GM23338 (cell line): Measurements from ENCODE around the gene ALPL. TPM values are rescaled to one million over a fixed set of nuclear protein-coding genes. Genes with fewer than 3 reads are reported as not detected.
A peak's percentile ranks its signal among the peaks of the same experiment; 100 is the strongest.

Experiments
- ATAC-seq: fragments of 200-7000 bp; cut with Tn5 transposase; 3 replicates; pipeline ENCODE4 v1.9.1; 2020
- DNase-seq: peaks from one replicate; pipeline ENCODE4 v3.0.0-alpha.2; 2015; ENCODE audit warnings: low spot score
- H2AFZ ChIP-seq: fragments of 200-600 bp; sonication (generic); 2 replicates; pipeline ENCODE4 v1.8.0; 2016; ENCODE audit warnings: antibody characterized with exemption, mild to moderate bottlenecking, moderate library complexity
- H3F3A ChIP-seq: fragments of 200-600 bp; sonication (generic); replicated peaks from 2 replicates; pipeline ENCODE4 v1.8.0; 2017; ENCODE audit warnings: antibody characterized with exemption, mixed run types, low read depth
- H3K27ac ChIP-seq: fragments of 200-600 bp; sonication (generic); 2 replicates; pipeline ENCODE4 v1.6.1; 2016; ENCODE audit warnings: low read depth
- H3K27me3 ChIP-seq: fragments of 200-600 bp; sonication (generic); 2 replicates; pipeline ENCODE4 v1.8.0; 2016; ENCODE audit warnings: mild to moderate bottlenecking, mixed run types, moderate library complexity; ENCODE audit not compliant: insufficient read depth
- H3K36me3 ChIP-seq: fragments of 200-600 bp; sonication (generic); 2 replicates; pipeline ENCODE4 v1.8.0; 2016; ENCODE audit warnings: mild to moderate bottlenecking; ENCODE audit not compliant: insufficient read depth
- H3K4me1 ChIP-seq: fragments of 200-600 bp; sonication (generic); 2 replicates; pipeline ENCODE4 v1.8.0; 2016; ENCODE audit warnings: mild to moderate bottlenecking, moderate library complexity; ENCODE audit not compliant: insufficient read depth
- H3K4me2 ChIP-seq: fragments of 200-600 bp; sonication (generic); 2 replicates; pipeline ENCODE4 v1.7.1; 2017; ENCODE audit warnings: mixed run types
- H3K4me3 ChIP-seq: fragments of 200-600 bp; sonication (generic); 2 replicates; pipeline ENCODE4 v1.6.1; 2016; ENCODE audit warnings: mixed run types
- H3K79me2 ChIP-seq: fragments of 200-600 bp; sonication (generic); replicated peaks from 2 replicates; pipeline ENCODE4 v1.8.0; 2017; ENCODE audit warnings: mild to moderate bottlenecking; ENCODE audit not compliant: insufficient read depth
- H3K9me2 ChIP-seq: fragments of 200-600 bp; sonication (generic); 2 replicates; pipeline ENCODE4 v1.8.0; 2017; ENCODE audit not compliant: insufficient read depth
- H4K20me1 ChIP-seq: fragments of 200-600 bp; sonication (generic); replicated peaks from 2 replicates; pipeline ENCODE4 v1.8.0; 2017; ENCODE audit warnings: mild to moderate bottlenecking; ENCODE audit not compliant: insufficient read depth
- H3K27ac Mint-ChIP-seq: 2 replicates; pipeline ENCODE4 v1.8.0; 2020; ENCODE audit warnings: inconsistent platforms, mild to moderate bottlenecking, moderate library complexity, mixed read lengths
- H3K27me3 Mint-ChIP-seq: 3 replicates; pipeline ENCODE4 v1.8.0; 2022; ENCODE audit warnings: low read depth, mild to moderate bottlenecking, moderate library complexity, mixed read lengths, inconsistent platforms; ENCODE audit not compliant: insufficient read depth, poor library complexity
- H3K36me3 Mint-ChIP-seq: 3 replicates; pipeline ENCODE4 v1.8.0; 2021; ENCODE audit warnings: low read depth, mild to moderate bottlenecking, inconsistent platforms, moderate library complexity, mixed read lengths
- H3K4me1 Mint-ChIP-seq: 3 replicates; pipeline ENCODE4 v1.8.0; 2020; ENCODE audit warnings: mild to moderate bottlenecking, inconsistent platforms, mixed read lengths
- H3K4me3 Mint-ChIP-seq: 3 replicates; pipeline ENCODE4 v1.8.0; 2021; ENCODE audit warnings: moderate library complexity, mild to moderate bottlenecking, inconsistent platforms, mixed read lengths
- H3K9me3 Mint-ChIP-seq: 3 replicates; pipeline ENCODE4 v1.8.0; 2020; ENCODE audit warnings: moderate library complexity, mild to moderate bottlenecking, inconsistent platforms, mixed read lengths
- CREB1 ChIP-seq: fragments of 250-450 bp; sonication (Bioruptor Pico); IDR thresholded peaks from 2 replicates; pipeline ENCODE4 v1.5.0; 2020; ENCODE audit warnings: low read depth, mild to moderate bottlenecking, moderate library complexity
- ETS1 ChIP-seq: IDR thresholded peaks from 2 replicates; pipeline ENCODE4 v1.6.1; 2016; ENCODE audit warnings: antibody characterized with exemption
- EZH2 ChIP-seq: fragments of 200-600 bp; sonication (generic); IDR thresholded peaks from one replicate; pipeline ENCODE4 v1.8.0; 2017; ENCODE audit warnings: antibody characterized with exemption, mild to moderate bottlenecking, low read depth; ENCODE audit not compliant: unreplicated experiment
- EZH2phosphoT487 ChIP-seq: fragments of 200-600 bp; sonication (generic); IDR thresholded peaks from one replicate; pipeline ENCODE4 v1.8.1; 2018; ENCODE audit warnings: antibody characterized with exemption; ENCODE audit not compliant: unreplicated experiment
- JUNB ChIP-seq: IDR thresholded peaks from one replicate; pipeline ENCODE4 v1.6.1; 2016; ENCODE audit warnings: antibody characterized with exemption; ENCODE audit not compliant: unreplicated experiment
- NANOG ChIP-seq: IDR thresholded peaks from 2 replicates; pipeline ENCODE4 v1.6.1; 2016; ENCODE audit warnings: antibody characterized with exemption, borderline replicate concordance
- REST ChIP-seq: IDR thresholded peaks from one replicate; pipeline ENCODE4 v1.6.1; 2018; ENCODE audit warnings: antibody characterized with exemption; ENCODE audit not compliant: unreplicated experiment
- STAT1 ChIP-seq: IDR thresholded peaks from one replicate; pipeline ENCODE4 v1.6.1; 2016; ENCODE audit warnings: antibody characterized with exemption; ENCODE audit not compliant: unreplicated experiment
- ZNF114 ChIP-seq: fragments of 250-450 bp; sonication (Bioruptor Pico); IDR thresholded peaks from 2 replicates; pipeline ENCODE4 v1.5.0; 2020; ENCODE audit warnings: mild to moderate bottlenecking, moderate library complexity
- ZNF331 ChIP-seq: fragments of 250-450 bp; sonication (Bioruptor Pico); IDR thresholded peaks from 2 replicates; pipeline ENCODE4 v1.5.0; 2020; ENCODE audit warnings: low read depth, mild to moderate bottlenecking, moderate library complexity
- ZNF462 ChIP-seq: fragments of 250-450 bp; sonication (Bioruptor Pico); IDR thresholded peaks from 2 replicates; pipeline ENCODE4 v1.5.0; 2020; ENCODE audit warnings: mild to moderate bottlenecking, moderate library complexity
- polyA plus RNA-seq: library from polyadenylated mRNA; unstranded; fragments of >200 nt; fragmentation: Nextera tagmentation; extraction: Ambion mirVana; gene quantifications from 2 replicates; pipeline ENCODE4 v1.2.1, GENCODE V29; 2016
- total RNA-seq: library from RNA; depleted of rRNA; stranded (reverse); fragments of >200 nt; shearing (Covaris generic); gene quantifications from 2 replicates; pipeline ENCODE4 v1.2.3, GENCODE V29; 2014

Gene ALPL
- total and polyA plus RNA-seq, 2 experiments from 2014 or later: 116 to 187 TPM

GRCh38 chr1:21597753-21598152, 88.5 kb downstream of the ALPL start (continued):
- TF ChIP-seq ZNF462 (CRISPR knock-in tag) (no peak), ZNF331 (no peak), EZH2phosphoT487 (no peak), STAT1 (no peak), EZH2 (no peak), NANOG (no peak), ETS1 (no peak)

GRCh38 chr1:21598417-21598816, 89.2 kb downstream of the ALPL start:
- H3K9me3 Mint-ChIP-seq: no peaks in the 10 kb centered on the region; the same call in 2 of the 3 replicates
- Histone ChIP-seq H3K4me2 (no peak overlapping the region), H3F3A (no peaks in the 10 kb centered on the region), H3K27ac (no peak overlapping the region), H4K20me1 (no peaks in the 10 kb centered on the region), H2AFZ (no peak overlapping the region), H3K4me3 (no peak overlapping the region), H3K9me2 (no peaks in the 10 kb centered on the region), H3K27me3 (no peaks in the 10 kb centered on the region), H3K36me3 (no peaks in the 10 kb centered on the region), H3K4me1 (no peaks in the 10 kb centered on the region), H3K79me2 (no peaks in the 10 kb centered on the region)
- DNase-seq (no peak), ATAC-seq (peak; percentile 8; the same call in 1 of the 3 replicates)
- H3K36me3 Mint-ChIP-seq: no peaks in the 10 kb centered on the region
- no peaks in the 10 kb centered on the region for H3K4me1 Mint-ChIP-seq
- no peak overlapping the region for H3K4me3 Mint-ChIP-seq
- no peak overlapping the region for H3K27ac Mint-ChIP-seq
- peaks cover 23% of the 10 kb centered on the region for H3K27me3 Mint-ChIP-seq
- TF ChIP-seq JUNB: no peak
- no peak for TF ChIP-seq EZH2phosphoT487
- no peak for TF ChIP-seq REST
- no peak for TF ChIP-seq ZNF114 (CRISPR knock-in tag)
- no peak for TF ChIP-seq NANOG
- no peak for TF ChIP-seq CREB1 (CRISPR knock-in tag)
- no peak for TF ChIP-seq STAT1
- no peak for TF ChIP-seq ETS1
